Uterus (tissue), 4 donors: Measurements from ENCODE around the gene LETM1. TPM values are rescaled to one million over a fixed set of nuclear protein-coding genes. Genes with fewer than 3 reads are reported as not detected.

Experiments
- DNase-seq, 2 donors: peaks; one replicate each; pipeline ENCODE4 v3.0.0-alpha.2; 2019 to 2020
- H3K27ac ChIP-seq, 2 donors: fragments of 200-600 bp; sonication (generic); 1 replicate in 1 of 2; 2 replicates in 1 of 2; pipeline ENCODE4 v1.5.1; 2016 to 2018
- H3K27me3 ChIP-seq, 2 donors: fragments of 200-600 bp; sonication (generic); one replicate each; pipeline ENCODE4 v1.5.1; 2018 to 2019; ENCODE audit warnings: control low read depth in 1 of 2
- H3K36me3 ChIP-seq, 2 donors: fragments of 200-600 bp; sonication (generic); one replicate each; pipeline ENCODE4 v1.5.1; 2019; ENCODE audit warnings: control low read depth in 1 of 2
- H3K4me1 ChIP-seq, 2 donors: fragments of 200-600 bp; sonication (generic); one replicate each; pipeline ENCODE4 v1.5.1; 2018 to 2019; ENCODE audit warnings: control low read depth in 1 of 2
- H3K4me3 ChIP-seq, 2 donors: fragments of 200-600 bp; sonication (generic); 1 replicate in 1 of 2; 2 replicates in 1 of 2; pipeline ENCODE4 v1.5.1; 2018 to 2019; ENCODE audit warnings: mild to moderate bottlenecking in 1 of 2
- H3K9me3 ChIP-seq, 2 donors: fragments of 200-600 bp; sonication (generic); one replicate each; pipeline ENCODE4 v1.5.1; 2019; ENCODE audit warnings: control low read depth in 1 of 2
- POLR2A ChIP-seq, 2 donors: fragments of 450-650 bp; IDR thresholded peaks; one replicate each; pipeline ENCODE4 v1.6.1; 2016; ENCODE audit warnings: antibody characterized with exemption in 2 of 2, mild to moderate bottlenecking in 1 of 2, moderate library complexity in 1 of 2
- intact Hi-C: fragments of 100-400 bp; cut with DNase I; formaldehyde crosslinking; loops from one replicate; pipeline ENCODE4 v1.15.1; 2023; ENCODE audit warnings: low total_unique reads
- total RNA-seq, 4 donors: library from RNA; depleted of rRNA in 3 of 4; stranded (reverse); fragments of >200 nt in 3 of 4; gene quantifications; one replicate each; pipeline versions ENCODE4 v1.1.0 to v1.2.4, GENCODE V29; 2014 to 2023
- TF ChIP-seq, protein P1 (sequence below), 4 experiments: fragments of 200-600 bp in 2 of 4; fragments of 450-650 bp in 2 of 4; sonication (generic) in 2 of 4; IDR thresholded peaks; one replicate each; pipeline ENCODE4 v1.5.1; 2016 to 2019; ENCODE audit warnings: antibody characterized with exemption in 4 of 4, mild to moderate bottlenecking in 2 of 4, moderate library complexity in 1 of 4
- donor health status: DM: yes; HTN: yes; CAD: no.

The LETM1 gene
- total RNA-seq, 4 donors from 2014 or later = 12.4 to 44.3 (median 31.3) TPM

DNA sequence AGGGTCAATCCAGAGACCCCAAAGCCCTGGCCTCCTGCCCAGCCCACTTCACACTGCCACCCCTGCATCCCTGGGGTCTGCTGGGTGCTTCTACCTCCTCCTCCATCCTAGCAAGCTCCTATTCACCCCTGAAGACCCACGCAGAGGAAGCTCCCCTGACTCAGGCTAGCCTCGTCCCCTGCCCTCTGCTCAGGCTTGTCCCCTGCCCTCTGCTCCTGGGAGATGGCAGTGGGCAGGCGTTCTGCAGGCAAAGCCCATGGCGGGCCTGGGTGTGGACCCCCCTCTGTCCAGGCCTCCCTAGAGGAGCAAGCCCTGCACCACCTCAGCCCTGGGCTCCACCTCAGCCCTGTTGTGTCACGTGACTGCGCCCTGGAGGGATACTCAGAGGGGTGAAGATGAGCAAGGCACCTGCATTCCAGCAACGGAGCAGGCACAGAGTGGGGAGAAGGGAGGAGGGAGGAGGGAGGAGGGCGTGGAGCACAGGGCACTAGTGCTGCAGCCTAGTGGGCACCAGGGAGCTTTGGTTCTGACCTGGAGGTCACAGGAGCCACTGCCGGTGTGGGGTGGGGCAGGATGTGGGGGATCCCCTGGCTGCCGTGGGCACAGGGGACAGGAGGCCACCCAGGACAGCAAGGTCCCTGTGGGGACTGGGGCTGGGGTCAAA, 90.4 kb downstream of the LETM1 start:
- no peak for TF ChIP-seq POLR2A (IDR thresholded peaks at IDR 0.05)
- TF ChIP-seq, protein P1, sequence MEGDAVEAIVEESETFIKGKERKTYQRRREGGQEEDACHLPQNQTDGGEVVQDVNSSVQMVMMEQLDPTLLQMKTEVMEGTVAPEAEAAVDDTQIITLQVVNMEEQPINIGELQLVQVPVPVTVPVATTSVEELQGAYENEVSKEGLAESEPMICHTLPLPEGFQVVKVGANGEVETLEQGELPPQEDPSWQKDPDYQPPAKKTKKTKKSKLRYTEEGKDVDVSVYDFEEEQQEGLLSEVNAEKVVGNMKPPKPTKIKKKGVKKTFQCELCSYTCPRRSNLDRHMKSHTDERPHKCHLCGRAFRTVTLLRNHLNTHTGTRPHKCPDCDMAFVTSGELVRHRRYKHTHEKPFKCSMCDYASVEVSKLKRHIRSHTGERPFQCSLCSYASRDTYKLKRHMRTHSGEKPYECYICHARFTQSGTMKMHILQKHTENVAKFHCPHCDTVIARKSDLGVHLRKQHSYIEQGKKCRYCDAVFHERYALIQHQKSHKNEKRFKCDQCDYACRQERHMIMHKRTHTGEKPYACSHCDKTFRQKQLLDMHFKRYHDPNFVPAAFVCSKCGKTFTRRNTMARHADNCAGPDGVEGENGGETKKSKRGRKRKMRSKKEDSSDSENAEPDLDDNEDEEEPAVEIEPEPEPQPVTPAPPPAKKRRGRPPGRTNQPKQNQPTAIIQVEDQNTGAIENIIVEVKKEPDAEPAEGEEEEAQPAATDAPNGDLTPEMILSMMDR (IDR thresholded peaks at IDR 0.05) = no peak
- DNase-seq = no peak
- H3K4me3 ChIP-seq = no peak overlapping the region
- intact Hi-C loops = no loop called here
- H3K27me3 ChIP-seq = peaks cover 5 to 6% of the 10 kb centered on the region in 2 donors
- no peaks in the 10 kb centered on the region for H3K9me3 ChIP-seq
- H3K4me1 ChIP-seq = peaks cover 0 to 15% of the 10 kb centered on the region in 2 donors
- no peaks in the 10 kb centered on the region for H3K36me3 ChIP-seq
- no peak overlapping the region for H3K27ac ChIP-seq

GRCh38 chr4:1764670-1765069, 91.3 kb downstream of the LETM1 start:
- TF ChIP-seq, protein P1 (IDR thresholded peaks at IDR 0.05) = no peak
- TF ChIP-seq POLR2A (IDR thresholded peaks at IDR 0.05) = no peak
- peaks cover 5 to 6% of the 10 kb centered on the region in 2 donors for H3K27me3 ChIP-seq
- no peak overlapping the region for H3K4me3 ChIP-seq
- no peaks in the 10 kb centered on the region for H3K9me3 ChIP-seq
- H3K27ac ChIP-seq = no peak overlapping the region
- intact Hi-C loops = no loop called here
- peaks cover 0 to 15% of the 10 kb centered on the region in 2 donors for H3K4me1 ChIP-seq
- DNase-seq = no peak
- no peaks in the 10 kb centered on the region for H3K36me3 ChIP-seq

DNA sequence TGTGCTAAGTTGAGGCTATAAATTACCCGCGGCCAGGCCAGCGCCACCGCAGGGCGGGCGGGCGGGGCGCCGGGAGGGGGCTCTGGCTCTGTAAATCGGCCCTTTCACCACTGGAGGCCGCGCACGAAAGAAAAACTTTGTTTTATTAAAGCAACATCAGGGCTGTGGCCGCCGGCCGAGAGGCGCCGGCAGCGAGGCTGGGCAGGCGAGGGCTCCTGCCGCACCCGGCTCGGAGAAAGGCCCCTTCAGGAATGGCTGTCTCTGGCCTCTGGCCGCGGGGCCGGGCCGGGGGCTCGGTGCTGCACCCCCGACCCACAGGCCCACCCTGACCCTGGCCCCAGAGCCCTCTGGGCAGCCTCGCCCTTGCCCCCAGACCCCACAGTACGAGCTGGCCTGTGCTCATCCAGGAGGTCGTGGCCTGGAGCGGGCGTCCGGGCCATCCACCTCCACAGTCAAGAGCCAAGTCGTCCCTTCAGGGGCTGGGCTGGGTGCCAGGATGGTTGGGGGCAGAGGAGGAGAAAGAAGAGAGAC, 92.3 kb downstream of the LETM1 start:
- Histone ChIP-seq H3K4me3 (peak overlapping the region in 1 of 2 donors; percentile 24), H3K36me3 (no peaks in the 10 kb centered on the region), H3K4me1 (peaks cover 0 to 15% of the 10 kb centered on the region in 2 donors), H3K9me3 (no peaks in the 10 kb centered on the region), H3K27me3 (peaks cover 3 to 6% of the 10 kb centered on the region in 2 donors), H3K27ac (no peak overlapping the region)
- intact Hi-C loops = no loop called here
- no peak for TF ChIP-seq POLR2A (IDR thresholded peaks at IDR 0.05)
- TF ChIP-seq, protein P1 (IDR thresholded peaks at IDR 0.05) = peak in 2 of 4 experiments; percentile 11 to 26
- DNase-seq = peak; percentile 23 to 31

- H3K27ac ChIP-seq = no peak overlapping the region
- no peaks in the 10 kb centered on the region for H3K9me3 ChIP-seq
- H3K36me3 ChIP-seq = no peaks in the 10 kb centered on the region
- intact Hi-C loops = no loop called here
- no peak for TF ChIP-seq POLR2A (IDR thresholded peaks at IDR 0.05)
- TF ChIP-seq, protein P1 (IDR thresholded peaks at IDR 0.05) = no peak
- H3K27me3 ChIP-seq = peaks cover 0 to 6% of the 10 kb centered on the region in 2 donors
- H3K4me1 ChIP-seq = peaks cover 0 to 15% of the 10 kb centered on the region in 2 donors
- no peak for DNase-seq
- peak overlapping the region in 1 of 2 donors; percentile 24 for H3K4me3 ChIP-seq
Measured at GRCh38 chr4:1763070-1763549, 92.8 kb downstream of the LETM1 start.
